HCT116 (cell line): ENCODE results near the gene GTF2I. TPM values are rescaled to one million over a fixed set of nuclear protein-coding genes. Genes with fewer than 3 reads are reported as not detected.
"Not testable (repeated sequence)": the region's sequence is repeated elsewhere in the genome, so short reads cannot be mapped to it uniquely, and the experiment has no call there.

ENCODE experiments used
- ATAC-seq: fragments of 200-7000 bp; cut with Tn5 transposase; 2 replicates; pipeline ENCODE4 v1.9.1; 2020; ENCODE audit warnings: mild to moderate bottlenecking, moderate library complexity
- BruUV-seq: library from RNA; stranded (reverse); fragments of 400-500 nt; replicated peaks from 2 replicates; lab custom pipeline; 2021; lab: Mats Ljungman, UMichigan
- CTCF ChIA-PET: fragments of 300-600 bp; sonication (Branson Sonifier 250); formaldehyde crosslinking; loops from one replicate; lab custom pipeline; 2021; ENCODE audit warnings: antibody characterized with exemption; lab: Charles Lee
- POLR2A ChIA-PET: fragments of 300-600, 350-600 bp; sonication (Branson Sonifier 250); formaldehyde crosslinking; loops from one replicate; lab custom pipeline; 2021; ENCODE audit warnings: antibody characterized with exemption; lab: Charles Lee
- RAD21 ChIA-PET, 2 experiments: fragments of 300-600 bp; sonication (Branson Sonifier 250); formaldehyde crosslinking; loops; one replicate each; lab custom pipeline; 2023; ENCODE audit warnings: low total read pairs in 2 of 2; ENCODE audit not compliant: uncharacterized antibody in 2 of 2, unreplicated experiment in 2 of 2, low non-redundant PET in 1 of 2; lab: Charles Lee
- DNase-seq: peaks from one replicate; pipeline ENCODE4 v3.0.0-alpha.2; 2010; ENCODE audit warnings: low read depth, low spot score
- H2AFZ ChIP-seq: fragments of 200-600 bp; shearing (Covaris generic), sonication (generic); 2 replicates; pipeline ENCODE4 v1.6.1; 2017; ENCODE audit warnings: low read depth, mixed run types, mixed read lengths, antibody characterized with exemption, low read length; ENCODE audit not compliant: poor library complexity, severe bottlenecking
- H3K27ac ChIP-seq: 2 replicates; pipeline ENCODE4 v1.5.1; 2012; ENCODE audit warnings: low read depth, low read length
- H3K27me3 ChIP-seq: fragments of 200-600 bp; sonication (generic); 2 replicates; pipeline ENCODE4 v1.6.1; 2016; ENCODE audit warnings: mixed run types, low read length, mixed read lengths; ENCODE audit not compliant: insufficient read depth
- H3K36me3 ChIP-seq, 2 experiments: fragments of 200-500 bp in 1 of 2; fragments of 200-600 bp in 1 of 2; sonication (Bioruptor generic) in 1 of 2; sonication (generic) in 1 of 2; 2 replicates each; pipeline versions ENCODE4 v1.5.1 to v1.6.1; 2014 to 2016; ENCODE audit warnings: low read length in 2 of 2, inconsistent platforms in 1 of 2, mixed read lengths in 1 of 2, mixed run types in 1 of 2; ENCODE audit not compliant: insufficient read depth in 2 of 2, control insufficient read depth in 1 of 2
- H3K4me1 ChIP-seq, 2 experiments: fragments of 200-600 bp in 1 of 2; sonication (generic) in 1 of 2; 2 replicates each; pipeline versions ENCODE4 v1.5.1 to v1.6.1; 2012 to 2017; ENCODE audit warnings: low read length in 2 of 2, inconsistent platforms in 1 of 2, mild to moderate bottlenecking in 1 of 2, mixed read lengths in 1 of 2, mixed run types in 1 of 2, moderate library complexity in 1 of 2; ENCODE audit not compliant: insufficient read depth in 2 of 2, control insufficient read depth in 1 of 2
- H3K4me2 ChIP-seq: fragments of 200-600 bp; sonication (generic); 2 replicates; pipeline ENCODE4 v1.6.1; 2017; ENCODE audit warnings: mixed run types, low read length, mixed read lengths
- H3K4me3 ChIP-seq, 2 experiments: fragments of 200-600 bp in 1 of 2; sonication (generic) in 1 of 2; replicated peaks in 1 of 2; 2 replicates each; pipeline ENCODE4 v1.5.1; 2011 to 2016; ENCODE audit warnings: low read length in 2 of 2, control low read depth in 1 of 2, low read depth in 1 of 2, mild to moderate bottlenecking in 1 of 2, mixed read lengths in 1 of 2, mixed run types in 1 of 2
- H3K79me2 ChIP-seq: fragments of 200-600 bp; sonication (generic); 2 replicates; pipeline ENCODE4 v1.6.1; 2017; ENCODE audit warnings: mild to moderate bottlenecking, mixed run types, low read length, moderate library complexity, mixed read lengths; ENCODE audit not compliant: insufficient read depth
- H3K9ac ChIP-seq: fragments of 200-600 bp; sonication (generic); 2 replicates; pipeline ENCODE4 v1.6.1; 2016; ENCODE audit warnings: low read length, mixed read lengths
- H3K9me2 ChIP-seq: fragments of 200-600 bp; sonication (generic), shearing (Covaris generic); 2 replicates; pipeline ENCODE4 v1.6.1; 2017; ENCODE audit warnings: mixed run types, mild to moderate bottlenecking, moderate library complexity; ENCODE audit not compliant: insufficient read depth
- H3K9me3 ChIP-seq, 2 experiments: fragments of 200-500 bp in 1 of 2; fragments of 200-600 bp in 1 of 2; sonication (Bioruptor generic) in 1 of 2; sonication (generic) in 1 of 2; 2 replicates each; pipeline ENCODE4 v1.6.1; 2014 to 2017; ENCODE audit warnings: low read length in 2 of 2, mixed read lengths in 2 of 2, inconsistent platforms in 1 of 2, low read depth in 1 of 2, mild to moderate bottlenecking in 1 of 2, mixed run types in 1 of 2, moderate library complexity in 1 of 2; ENCODE audit not compliant: control insufficient read depth in 1 of 2, insufficient read depth in 1 of 2
- H4K20me1 ChIP-seq: fragments of 200-600 bp; sonication (generic), shearing (Covaris generic); 2 replicates; pipeline ENCODE4 v1.6.1; 2017; ENCODE audit warnings: mixed run types, mild to moderate bottlenecking, moderate library complexity; ENCODE audit not compliant: insufficient read depth
- EGR1 ChIP-seq: IDR thresholded peaks from 2 replicates; pipeline ENCODE4 v1.6.1; 2012; ENCODE audit warnings: low read depth
- EZH2phosphoT487 ChIP-seq: fragments of 200-600 bp; IDR thresholded peaks from 2 replicates; pipeline ENCODE4 v1.6.1; 2018; ENCODE audit warnings: antibody characterized with exemption, borderline replicate concordance
- JUND ChIP-seq: IDR thresholded peaks from 2 replicates; pipeline ENCODE4 v1.6.1; 2012
- POLR2A ChIP-seq: IDR thresholded peaks from 2 replicates; pipeline ENCODE4 v1.7.0; 2011; ENCODE audit warnings: borderline replicate concordance; ENCODE audit not compliant: insufficient read depth, insufficient read length; ENCODE audit errors: extremely low read depth
- POLR2AphosphoS5 ChIP-seq: IDR thresholded peaks from 2 replicates; pipeline ENCODE4 v1.6.1; 2011; ENCODE audit warnings: mild to moderate bottlenecking, low read depth, low read length, moderate library complexity
- REST ChIP-seq: IDR thresholded peaks from 2 replicates; pipeline ENCODE4 v1.6.1; 2012; ENCODE audit warnings: low read depth
- SIN3A ChIP-seq: IDR thresholded peaks from 2 replicates; pipeline ENCODE4 v1.6.1; 2012; ENCODE audit warnings: low read depth
- TCF7L2 ChIP-seq: IDR thresholded peaks from 2 replicates; pipeline ENCODE4 v1.7.0; 2011; ENCODE audit warnings: borderline replicate concordance, inconsistent platforms; ENCODE audit not compliant: insufficient read depth, insufficient read length; ENCODE audit errors: extremely low read depth
- YY1 ChIP-seq: IDR thresholded peaks from 2 replicates; pipeline ENCODE4 v1.6.1; 2011; ENCODE audit warnings: low read length, low read depth, moderate library complexity, mild to moderate bottlenecking; ENCODE audit not compliant: insufficient replicate concordance; ENCODE audit errors: extremely low read depth
- ZFX ChIP-seq: fragments of 450-650 bp; IDR thresholded peaks from 2 replicates; pipeline ENCODE4 v1.6.1; 2017
- intact Hi-C: fragments of 100-400 bp; cut with micrococcal nuclease; formaldehyde crosslinking; loops from 2 replicates; pipeline ENCODE4 v1.10.0; 2022
- total RNA-seq: library from RNA; stranded (reverse); gene quantifications from one replicate; pipeline ENCODE4 v1.2.1, GENCODE V29; 2021; ENCODE audit not compliant: unreplicated experiment
- TF ChIP-seq, protein P1 (sequence below), 3 experiments: fragments of 200-600 bp in 1 of 3; sonication (generic) in 1 of 3; IDR thresholded peaks in 2 of 3; conservative IDR thresholded peaks in 1 of 3; 2 replicates each; pipeline ENCODE4 v1.5.1; 2012 to 2017; ENCODE audit warnings: low read depth in 2 of 3, low read length in 2 of 3, antibody characterized with exemption in 1 of 3, borderline replicate concordance in 1 of 3, control low read depth in 1 of 3, mild to moderate bottlenecking in 1 of 3, mixed read lengths in 1 of 3, mixed run types in 1 of 3, moderate library complexity in 1 of 3; ENCODE audit not compliant: insufficient read depth in 1 of 3
- TF ChIP-seq, protein P2 (sequence below): IDR thresholded peaks from 2 replicates; pipeline ENCODE4 v1.6.1; 2012

The GTF2I gene
- total RNA-seq, 1 experiment from 2014 or later = 164 TPM

DNA sequence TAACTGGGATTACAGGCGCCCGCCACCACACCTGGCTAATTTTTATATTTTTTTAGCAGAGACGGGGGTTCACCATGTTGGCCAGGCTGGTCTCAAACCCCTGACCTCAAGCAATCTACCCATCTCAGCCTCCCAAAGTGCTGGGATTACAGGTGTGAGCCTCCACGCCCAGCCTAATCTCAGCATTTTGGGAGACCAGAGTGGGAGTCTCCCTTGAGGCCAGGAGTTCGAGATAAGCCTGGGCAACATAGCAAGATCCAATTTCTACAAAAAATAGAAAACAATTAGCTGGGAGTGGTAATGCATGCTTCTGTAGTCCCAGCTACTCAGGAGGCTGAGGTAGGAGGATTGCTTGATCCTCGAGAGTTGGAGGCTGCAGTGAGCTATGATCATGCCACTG is 46.9 kb downstream of the GTF2I start:
- H4K20me1 ChIP-seq, CTCF ChIA-PET: not testable (repeated sequence)
- H3K36me3 ChIP-seq = peaks cover 35 to 41% of the 10 kb centered on the region in 2 experiments

GRCh38 chr7:74707238-74707637 is 49.7 kb downstream of the GTF2I start:
- no peak for TF ChIP-seq REST
- no peak for TF ChIP-seq JUND
- no peak for TF ChIP-seq SIN3A
- TF ChIP-seq, protein P1, sequence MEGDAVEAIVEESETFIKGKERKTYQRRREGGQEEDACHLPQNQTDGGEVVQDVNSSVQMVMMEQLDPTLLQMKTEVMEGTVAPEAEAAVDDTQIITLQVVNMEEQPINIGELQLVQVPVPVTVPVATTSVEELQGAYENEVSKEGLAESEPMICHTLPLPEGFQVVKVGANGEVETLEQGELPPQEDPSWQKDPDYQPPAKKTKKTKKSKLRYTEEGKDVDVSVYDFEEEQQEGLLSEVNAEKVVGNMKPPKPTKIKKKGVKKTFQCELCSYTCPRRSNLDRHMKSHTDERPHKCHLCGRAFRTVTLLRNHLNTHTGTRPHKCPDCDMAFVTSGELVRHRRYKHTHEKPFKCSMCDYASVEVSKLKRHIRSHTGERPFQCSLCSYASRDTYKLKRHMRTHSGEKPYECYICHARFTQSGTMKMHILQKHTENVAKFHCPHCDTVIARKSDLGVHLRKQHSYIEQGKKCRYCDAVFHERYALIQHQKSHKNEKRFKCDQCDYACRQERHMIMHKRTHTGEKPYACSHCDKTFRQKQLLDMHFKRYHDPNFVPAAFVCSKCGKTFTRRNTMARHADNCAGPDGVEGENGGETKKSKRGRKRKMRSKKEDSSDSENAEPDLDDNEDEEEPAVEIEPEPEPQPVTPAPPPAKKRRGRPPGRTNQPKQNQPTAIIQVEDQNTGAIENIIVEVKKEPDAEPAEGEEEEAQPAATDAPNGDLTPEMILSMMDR (IDR thresholded peaks at IDR 0.05 in 2 of 3, conservative IDR thresholded peaks at IDR 0.05 in 1 of 3; ENCODE audit: borderline replicate concordance in 1 of 3, insufficient read depth in 1 of 3, low read depth in 2 of 3, low read length in 2 of 3) = no peak
- TF ChIP-seq, protein P2, sequence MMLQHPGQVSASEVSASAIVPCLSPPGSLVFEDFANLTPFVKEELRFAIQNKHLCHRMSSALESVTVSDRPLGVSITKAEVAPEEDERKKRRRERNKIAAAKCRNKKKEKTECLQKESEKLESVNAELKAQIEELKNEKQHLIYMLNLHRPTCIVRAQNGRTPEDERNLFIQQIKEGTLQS = no peak
- TF ChIP-seq POLR2A = no peak
- no peak for TF ChIP-seq YY1
- no peak for TF ChIP-seq ZFX
- TF ChIP-seq POLR2AphosphoS5 = no peak
- no peak for TF ChIP-seq EGR1
- no peak for TF ChIP-seq TCF7L2
- no peak for TF ChIP-seq EZH2phosphoT487
- no peak overlapping the region for H3K9ac ChIP-seq
- H3K4me3 ChIP-seq = no peak overlapping the region
- no peaks in the 10 kb centered on the region for H3K27me3 ChIP-seq
- intact Hi-C loops = no loop called here
- DNase-seq (no peak), ATAC-seq (no peak)
- ChIA-PET POLR2A (no interaction called here), CTCF (no interaction called here), RAD21 (no interaction called here)
- BruUV-seq = no TSS peak
- no peak overlapping the region for H3K4me2 ChIP-seq
- H3K9me3 ChIP-seq = no peaks in the 10 kb centered on the region
- no peaks in the 10 kb centered on the region; the same call in 1 of the 2 replicates for H3K79me2 ChIP-seq
- no peaks in the 10 kb centered on the region for H4K20me1 ChIP-seq
- no peak overlapping the region for H2AFZ ChIP-seq
- peaks cover 38 to 41% of the 10 kb centered on the region in 2 experiments; a peak in 3 of 4 replicates for H3K36me3 ChIP-seq
- no peak overlapping the region for H3K27ac ChIP-seq
- no peaks in the 10 kb centered on the region for H3K9me2 ChIP-seq
- no peaks in the 10 kb centered on the region for H3K4me1 ChIP-seq

More for the DNA sequence above, 46.9 kb downstream of the GTF2I start:
- DNase-seq, intact Hi-C loops, H3K27me3 ChIP-seq, H3K79me2 ChIP-seq, ATAC-seq, H3K4me3 ChIP-seq, RAD21 ChIA-PET, H3K27ac ChIP-seq, H3K9me2 ChIP-seq, H3K4me1 ChIP-seq, H2AFZ ChIP-seq, H3K4me2 ChIP-seq, H3K9me3 ChIP-seq, H3K9ac ChIP-seq, POLR2A ChIA-PET, BruUV-seq: not testable (repeated sequence)
